HepG2 (cell line): ENCODE data around the gene PSMA3. TPM values are rescaled to one million over a fixed set of nuclear protein-coding genes. Genes with fewer than 3 reads are reported as not detected.

ENCODE experiments used
- CENPT ChIP-seq: sonication (generic); formaldehyde crosslinking; IDR thresholded peaks from 2 replicates; pipeline ENCODE4 v1.8.0; 2022; ENCODE audit warnings: low read depth, mild to moderate bottlenecking, moderate library complexity, missing genetic modification reagents
- DNMT1 ChIP-seq: sonication (generic); formaldehyde crosslinking; IDR thresholded peaks from 2 replicates; pipeline ENCODE4 v1.5.1; 2020; ENCODE audit warnings: mild to moderate bottlenecking, missing genetic modification reagents
- ELF3 ChIP-seq: IDR thresholded peaks from 2 replicates; pipeline ENCODE4 v1.6.1; 2016; ENCODE audit warnings: missing genetic modification reagents, missing compliant biosample characterization
- EZH2 ChIP-seq: conservative IDR thresholded peaks from 2 replicates; pipeline ENCODE4 v1.6.1; 2012; ENCODE audit warnings: mild to moderate bottlenecking, low read depth, low read length, moderate library complexity
- MLLT10 ChIP-seq: sonication (generic); formaldehyde crosslinking; IDR thresholded peaks from 2 replicates; pipeline ENCODE4 v1.4.0; 2020; ENCODE audit warnings: missing genetic modification reagents
- MTA3 ChIP-seq: sonication (generic); formaldehyde crosslinking; IDR thresholded peaks from 2 replicates; pipeline ENCODE4 v1.4.0; 2020; ENCODE audit warnings: missing genetic modification reagents
- PAF1 ChIP-seq: IDR thresholded peaks from 2 replicates; pipeline ENCODE4 v1.6.1; 2016; ENCODE audit warnings: missing genetic modification reagents, missing compliant biosample characterization
- PLRG1 ChIP-seq: fragments of 450-650 bp; conservative IDR thresholded peaks from 2 replicates; pipeline ENCODE4 v1.6.1; 2016
- PPARG ChIP-seq: conservative IDR thresholded peaks from 2 replicates; pipeline ENCODE4 v1.6.1; 2016; ENCODE audit warnings: missing biosample characterization, missing genetic modification reagents
- PRPF4 ChIP-seq: fragments of 200-400 bp; formaldehyde crosslinking; IDR thresholded peaks from 2 replicates; pipeline ENCODE4 v1.6.1; 2016; ENCODE audit warnings: low read length, low read depth; ENCODE audit not compliant: poor library complexity, severe bottlenecking
- RBFOX2 ChIP-seq: fragments of 200-400 bp; formaldehyde crosslinking; IDR thresholded peaks from 2 replicates; pipeline ENCODE4 v1.6.1; 2017; ENCODE audit warnings: low read depth, mild to moderate bottlenecking, low read length
- RFXAP ChIP-seq: sonication (generic); formaldehyde crosslinking; IDR thresholded peaks from 2 replicates; pipeline ENCODE4 v1.4.0; 2020; ENCODE audit warnings: missing genetic modification reagents, borderline replicate concordance
- RXRB ChIP-seq: IDR thresholded peaks from 2 replicates; pipeline ENCODE4 v1.6.1; 2016; ENCODE audit warnings: borderline replicate concordance, missing genetic modification reagents, missing compliant biosample characterization
- SMC3 ChIP-seq: IDR thresholded peaks from 2 replicates; pipeline ENCODE4 v1.6.1; 2011; ENCODE audit warnings: low read length, improper control_type of control experiment
- SP5 ChIP-seq: IDR thresholded peaks from 2 replicates; pipeline ENCODE4 v1.6.1; 2016; ENCODE audit warnings: low read depth, borderline replicate concordance
- TBL1XR1 ChIP-seq: fragments of 150-350 bp; IDR thresholded peaks from 2 replicates; pipeline ENCODE4 v1.6.1; 2014; ENCODE audit warnings: borderline replicate concordance, low read length; ENCODE audit not compliant: partially characterized antibody
- ZFP36L1 ChIP-seq: sonication (generic); formaldehyde crosslinking; IDR thresholded peaks from 2 replicates; pipeline ENCODE4 v1.8.0; 2022; ENCODE audit warnings: mild to moderate bottlenecking, missing genetic modification reagents, moderate library complexity
- ZNF34 ChIP-seq: sonication (generic); formaldehyde crosslinking; IDR thresholded peaks from 2 replicates; pipeline ENCODE4 v1.4.0; 2020; ENCODE audit warnings: mild to moderate bottlenecking, missing genetic modification reagents, borderline replicate concordance
- ZNF563 ChIP-seq: sonication (generic); formaldehyde crosslinking; IDR thresholded peaks from 2 replicates; pipeline ENCODE4 v1.8.0; 2022; ENCODE audit warnings: mild to moderate bottlenecking, moderate library complexity, missing genetic modification reagents
- ZNF605 ChIP-seq: sonication (generic); formaldehyde crosslinking; IDR thresholded peaks from 2 replicates; pipeline ENCODE4 v1.8.0; 2022; ENCODE audit warnings: mild to moderate bottlenecking, missing genetic modification reagents
- polyA plus RNA-seq, 8 experiments: library from polyadenylated mRNA; depleted of rRNA in 3 of 8; stranded (reverse) in 7 of 8; unstranded in 1 of 8; fragments of >200 nt; fragmentation: Illumina TruSeq in 4 of 8; extraction: Trizol in 4 of 8; gene quantifications; 2 replicates each; pipeline versions ENCODE4 v1.2.1 to v1.2.3, GENCODE V29; 2011 to 2016; ENCODE audit warnings: low read depth in 4 of 8, missing spikeins in 1 of 8, mixed read lengths in 1 of 8; ENCODE audit not compliant: insufficient read depth in 1 of 8
- total RNA-seq, 5 experiments: library from RNA; depleted of rRNA; stranded (reverse); fragments of >200 nt; fragmentation: Illumina TruSeq; extraction: Trizol; gene quantifications; 2 replicates each; pipeline ENCODE4 v1.2.3, GENCODE V29; 2016; ENCODE audit warnings: low read depth in 1 of 5
- TF ChIP-seq, protein P1 (sequence below): sonication (generic); formaldehyde crosslinking; IDR thresholded peaks from 2 replicates; pipeline ENCODE4 v1.8.1; 2023; ENCODE audit warnings: mild to moderate bottlenecking, inconsistent platforms, moderate library complexity, missing genetic modification reagents, borderline replicate concordance
- TF ChIP-seq, protein P2 (sequence below): sonication (generic); formaldehyde crosslinking; IDR thresholded peaks from 2 replicates; pipeline ENCODE4 v1.5.0; 2020; ENCODE audit warnings: mild to moderate bottlenecking, missing genetic modification reagents
- TF ChIP-seq, protein P3 (sequence below): sonication (generic); formaldehyde crosslinking; IDR thresholded peaks from 2 replicates; pipeline ENCODE4 v1.4.0; 2020; ENCODE audit warnings: missing genetic modification reagents
- TF ChIP-seq, protein P4 (sequence below): IDR thresholded peaks from 2 replicates; pipeline ENCODE4 v1.6.1; 2016
- TF ChIP-seq, protein P5 (sequence below): sonication (generic); formaldehyde crosslinking; IDR thresholded peaks from 2 replicates; pipeline ENCODE4 v1.5.0; 2020; ENCODE audit warnings: missing genetic modification reagents

Gene PSMA3
- total and polyA plus RNA-seq, 2 of the 13 experiments (the other 11 are each of a cell fraction or from before 2014, with no cell fraction given) = 232 to 275 TPM

DNA sequence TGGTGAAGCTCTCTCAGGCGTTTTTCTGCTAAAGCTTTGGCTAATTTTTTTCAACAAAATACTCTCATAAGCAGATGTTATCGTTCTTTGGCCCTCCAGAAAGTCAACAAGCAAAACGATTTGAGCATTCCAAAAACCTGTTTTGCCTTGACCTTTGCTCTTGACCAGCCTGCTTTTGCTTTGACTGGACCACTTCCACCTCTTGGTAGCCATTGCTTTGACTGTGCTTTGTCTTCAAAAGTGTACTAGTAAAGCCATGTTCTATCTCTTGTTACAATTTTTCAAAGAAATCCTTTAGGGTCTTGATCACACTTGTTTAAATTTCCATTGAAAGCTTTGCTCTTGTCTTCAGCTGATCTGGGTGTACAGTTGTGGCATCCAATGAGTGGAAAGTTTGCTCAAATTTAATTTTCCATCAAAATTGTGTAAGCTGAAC, 43.0 kb downstream of the PSMA3 start (continued):
- TF ChIP-seq RFXAP (CRISPR knock-in tag) (0 out of 2 replicates have a peak, but pooled peaks have one; percentile 69), PRPF4 (no peak), MTA3 (CRISPR knock-in tag) (no peak), ZNF34 (CRISPR knock-in tag) (no peak), TBL1XR1 (no peak), SP5 (CRISPR knock-in tag) (peak; percentile 38; the same call in 1 of the 2 replicates), ZNF563 (CRISPR knock-in tag) (no peak), RBFOX2 (0 out of 2 replicates have a peak, but pooled peaks have one; percentile 36), EZH2 (no peak), DNMT1 (no peak), ZFP36L1 (CRISPR knock-in tag) (peak; percentile 26; the same call in 1 of the 2 replicates), ZNF605 (CRISPR knock-in tag) (peak; percentile 34; the same call in 1 of the 2 replicates), PAF1 (CRISPR knock-in tag) (no peak), RXRB (CRISPR knock-in tag) (peak; percentile 86), PLRG1 (no peak), CENPT (CRISPR knock-in tag) (no peak), MLLT10 (CRISPR knock-in tag) (no peak), ELF3 (CRISPR knock-in tag) (peak; percentile 66), PPARG (CRISPR knock-in tag) (peak; percentile 83), SMC3 (no peak)
- TF ChIP-seq, protein P1, sequence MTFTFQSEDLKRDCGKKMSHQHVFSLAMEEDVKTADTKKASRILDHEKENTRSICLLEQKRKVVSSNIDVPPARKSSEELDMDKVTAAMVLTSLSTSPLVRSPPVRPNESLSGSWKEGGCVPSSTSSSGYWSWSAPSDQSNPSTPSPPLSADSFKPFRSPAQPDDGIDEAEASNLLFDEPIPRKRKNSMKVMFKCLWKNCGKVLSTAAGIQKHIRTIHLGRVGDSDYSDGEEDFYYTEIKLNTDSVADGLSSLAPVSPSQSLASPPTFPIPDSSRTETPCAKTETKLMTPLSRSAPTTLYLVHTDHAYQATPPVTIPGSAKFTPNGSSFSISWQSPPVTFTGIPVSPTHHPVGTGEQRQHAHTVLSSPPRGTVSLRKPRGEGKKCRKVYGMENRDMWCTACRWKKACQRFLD = no peak
- TF ChIP-seq, protein P2, sequence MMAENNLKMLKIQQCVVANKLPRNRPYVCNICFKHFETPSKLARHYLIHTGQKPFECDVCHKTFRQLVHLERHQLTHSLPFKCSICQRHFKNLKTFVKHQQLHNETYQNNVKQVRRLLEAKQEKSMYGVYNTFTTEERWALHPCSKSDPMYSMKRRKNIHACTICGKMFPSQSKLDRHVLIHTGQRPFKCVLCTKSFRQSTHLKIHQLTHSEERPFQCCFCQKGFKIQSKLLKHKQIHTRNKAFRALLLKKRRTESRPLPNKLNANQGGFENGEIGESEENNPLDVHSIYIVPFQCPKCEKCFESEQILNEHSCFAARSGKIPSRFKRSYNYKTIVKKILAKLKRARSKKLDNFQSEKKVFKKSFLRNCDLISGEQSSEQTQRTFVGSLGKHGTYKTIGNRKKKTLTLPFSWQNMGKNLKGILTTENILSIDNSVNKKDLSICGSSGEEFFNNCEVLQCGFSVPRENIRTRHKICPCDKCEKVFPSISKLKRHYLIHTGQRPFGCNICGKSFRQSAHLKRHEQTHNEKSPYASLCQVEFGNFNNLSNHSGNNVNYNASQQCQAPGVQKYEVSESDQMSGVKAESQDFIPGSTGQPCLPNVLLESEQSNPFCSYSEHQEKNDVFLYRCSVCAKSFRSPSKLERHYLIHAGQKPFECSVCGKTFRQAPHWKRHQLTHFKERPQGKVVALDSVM (CRISPR knock-in tag) = no peak
- TF ChIP-seq, protein P3, sequence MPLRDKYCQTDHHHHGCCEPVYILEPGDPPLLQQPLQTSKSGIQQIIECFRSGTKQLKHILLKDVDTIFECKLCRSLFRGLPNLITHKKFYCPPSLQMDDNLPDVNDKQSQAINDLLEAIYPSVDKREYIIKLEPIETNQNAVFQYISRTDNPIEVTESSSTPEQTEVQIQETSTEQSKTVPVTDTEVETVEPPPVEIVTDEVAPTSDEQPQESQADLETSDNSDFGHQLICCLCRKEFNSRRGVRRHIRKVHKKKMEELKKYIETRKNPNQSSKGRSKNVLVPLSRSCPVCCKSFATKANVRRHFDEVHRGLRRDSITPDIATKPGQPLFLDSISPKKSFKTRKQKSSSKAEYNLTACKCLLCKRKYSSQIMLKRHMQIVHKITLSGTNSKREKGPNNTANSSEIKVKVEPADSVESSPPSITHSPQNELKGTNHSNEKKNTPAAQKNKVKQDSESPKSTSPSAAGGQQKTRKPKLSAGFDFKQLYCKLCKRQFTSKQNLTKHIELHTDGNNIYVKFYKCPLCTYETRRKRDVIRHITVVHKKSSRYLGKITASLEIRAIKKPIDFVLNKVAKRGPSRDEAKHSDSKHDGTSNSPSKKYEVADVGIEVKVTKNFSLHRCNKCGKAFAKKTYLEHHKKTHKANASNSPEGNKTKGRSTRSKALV (CRISPR knock-in tag) = peak; percentile 24; the same call in 1 of the 2 replicates
- TF ChIP-seq, protein P4, sequence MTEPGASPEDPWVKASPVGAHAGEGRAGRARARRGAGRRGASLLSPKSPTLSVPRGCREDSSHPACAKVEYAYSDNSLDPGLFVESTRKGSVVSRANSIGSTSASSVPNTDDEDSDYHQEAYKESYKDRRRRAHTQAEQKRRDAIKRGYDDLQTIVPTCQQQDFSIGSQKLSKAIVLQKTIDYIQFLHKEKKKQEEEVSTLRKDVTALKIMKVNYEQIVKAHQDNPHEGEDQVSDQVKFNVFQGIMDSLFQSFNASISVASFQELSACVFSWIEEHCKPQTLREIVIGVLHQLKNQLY (CRISPR knock-in tag) = no peak
- TF ChIP-seq, protein P5, sequence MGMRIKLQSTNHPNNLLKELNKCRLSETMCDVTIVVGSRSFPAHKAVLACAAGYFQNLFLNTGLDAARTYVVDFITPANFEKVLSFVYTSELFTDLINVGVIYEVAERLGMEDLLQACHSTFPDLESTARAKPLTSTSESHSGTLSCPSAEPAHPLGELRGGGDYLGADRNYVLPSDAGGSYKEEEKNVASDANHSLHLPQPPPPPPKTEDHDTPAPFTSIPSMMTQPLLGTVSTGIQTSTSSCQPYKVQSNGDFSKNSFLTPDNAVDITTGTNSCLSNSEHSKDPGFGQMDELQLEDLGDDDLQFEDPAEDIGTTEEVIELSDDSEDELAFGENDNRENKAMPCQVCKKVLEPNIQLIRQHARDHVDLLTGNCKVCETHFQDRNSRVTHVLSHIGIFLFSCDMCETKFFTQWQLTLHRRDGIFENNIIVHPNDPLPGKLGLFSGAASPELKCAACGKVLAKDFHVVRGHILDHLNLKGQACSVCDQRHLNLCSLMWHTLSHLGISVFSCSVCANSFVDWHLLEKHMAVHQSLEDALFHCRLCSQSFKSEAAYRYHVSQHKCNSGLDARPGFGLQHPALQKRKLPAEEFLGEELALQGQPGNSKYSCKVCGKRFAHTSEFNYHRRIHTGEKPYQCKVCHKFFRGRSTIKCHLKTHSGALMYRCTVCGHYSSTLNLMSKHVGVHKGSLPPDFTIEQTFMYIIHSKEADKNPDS (CRISPR knock-in tag) = peak; percentile 98
